GM23338 (cell line): Measurements from ENCODE around the gene USP10.

Experiments
- CREB1 ChIP-seq: fragments of 250-450 bp; sonication (Bioruptor Pico); IDR thresholded peaks from 2 replicates; pipeline ENCODE4 v1.5.0; 2020; ENCODE audit warnings: low read depth, mild to moderate bottlenecking, moderate library complexity
- CTCF ChIP-seq, 2 experiments: fragments of 200-600 bp in 1 of 2; sonication (generic) in 1 of 2; conservative IDR thresholded peaks; 2 replicates each; pipeline versions ENCODE4 v1.5.1 to v1.6.1; 2016 to 2017; ENCODE audit warnings: antibody characterized with exemption in 2 of 2, low read depth in 2 of 2, mild to moderate bottlenecking in 2 of 2, moderate library complexity in 1 of 2
- EZH2 ChIP-seq: fragments of 200-600 bp; sonication (generic); IDR thresholded peaks from one replicate; pipeline ENCODE4 v1.8.0; 2017; ENCODE audit warnings: antibody characterized with exemption, mild to moderate bottlenecking, low read depth; ENCODE audit not compliant: unreplicated experiment
- NANOG ChIP-seq: IDR thresholded peaks from 2 replicates; pipeline ENCODE4 v1.6.1; 2016; ENCODE audit warnings: antibody characterized with exemption, borderline replicate concordance
- REST ChIP-seq: IDR thresholded peaks from one replicate; pipeline ENCODE4 v1.6.1; 2018; ENCODE audit warnings: antibody characterized with exemption; ENCODE audit not compliant: unreplicated experiment
- STAT1 ChIP-seq: IDR thresholded peaks from one replicate; pipeline ENCODE4 v1.6.1; 2016; ENCODE audit warnings: antibody characterized with exemption; ENCODE audit not compliant: unreplicated experiment
- ZNF114 ChIP-seq: fragments of 250-450 bp; sonication (Bioruptor Pico); IDR thresholded peaks from 2 replicates; pipeline ENCODE4 v1.5.0; 2020; ENCODE audit warnings: mild to moderate bottlenecking, moderate library complexity

GRCh38 chr16:84687715-84688114 is 12.1 kb upstream of the USP10 start:
- TF ChIP-seq CTCF (conservative IDR thresholded peaks at IDR 0.05; ENCODE audit: low read depth in 2 of 2) (no peak), CREB1 (CRISPR knock-in tag) (no peak), REST (no peak), EZH2 (no peak), STAT1 (no peak), ZNF114 (CRISPR knock-in tag) (no peak), NANOG (no peak)
